Smooth muscle cell of the brain vasculature (primary cell): Measurements from ENCODE around the gene ARHGEF10L.
"Not testable (repeated sequence)": the region's sequence is repeated elsewhere in the genome, so short reads cannot be mapped to it uniquely, and the experiment has no call there.

Experiments
- DNase-seq: peaks from one replicate; pipeline ENCODE4 v3.0.0-alpha.2; 2012; ENCODE audit warnings: low read depth, low spot score

The ARHGEF10L gene

DNA sequence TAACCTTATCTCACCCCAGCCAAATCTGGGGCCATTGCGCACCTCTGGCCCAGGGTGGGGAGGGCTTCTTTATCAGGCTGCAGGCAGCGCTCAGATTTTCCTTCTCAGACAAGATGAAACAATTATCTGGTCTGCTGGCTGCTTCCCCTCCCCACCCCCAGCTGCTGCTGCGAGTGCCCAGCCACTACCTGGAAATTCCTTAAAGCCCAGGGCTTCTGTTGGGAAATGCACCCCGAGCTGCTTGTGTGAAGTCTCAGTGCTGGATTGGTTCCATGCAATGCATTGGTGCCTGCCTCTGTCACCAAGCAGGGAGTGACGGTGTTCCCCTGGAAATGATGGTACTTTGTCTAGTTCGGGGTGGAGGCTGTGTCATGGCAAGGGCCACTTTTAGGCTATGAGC is 197.1 kb downstream of the ARHGEF10L start:
- no peak for DNase-seq

GRCh38 chr1:17739050-17739449 is 199.6 kb downstream of the ARHGEF10L start:
- no peak for DNase-seq

DNA sequence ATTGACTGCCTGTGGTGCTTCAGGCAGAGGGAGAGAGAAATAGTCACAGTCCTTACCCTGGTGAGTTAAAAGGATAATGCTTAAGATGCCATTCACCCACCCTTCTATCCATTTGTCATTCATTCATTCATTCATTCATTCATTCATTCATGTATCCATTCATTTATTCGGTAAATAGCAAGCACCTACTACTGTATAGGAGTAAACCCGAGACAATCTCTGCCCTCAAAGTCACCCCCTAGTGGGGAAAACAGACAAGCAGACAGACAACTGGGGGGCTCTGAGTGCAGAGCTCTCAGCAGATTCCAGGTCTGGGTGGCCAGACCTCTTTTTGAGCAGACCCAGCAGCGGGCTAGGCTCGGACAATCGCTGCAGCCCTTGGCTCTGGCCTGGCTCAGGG is 201.6 kb downstream of the ARHGEF10L start:
- no peak for DNase-seq

DNA sequence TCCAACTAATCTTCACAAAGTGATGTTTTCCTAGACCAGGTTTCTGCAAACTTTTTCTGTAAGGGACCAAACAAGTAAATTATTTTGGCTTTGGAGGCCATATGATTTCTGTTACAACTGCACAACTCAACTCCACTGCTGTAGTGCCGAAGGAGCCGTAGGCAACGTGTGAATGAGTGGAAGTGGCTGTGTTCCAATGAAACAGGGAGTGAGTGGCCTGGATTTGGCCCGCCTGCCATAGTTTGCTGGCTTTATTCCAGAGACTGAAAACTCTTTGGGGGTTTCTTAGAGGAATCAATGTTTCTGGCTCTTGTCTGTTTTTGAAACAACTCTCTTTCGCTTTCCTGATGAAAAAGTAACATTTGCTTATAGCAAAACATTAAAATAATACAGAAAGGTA is 203.1 kb downstream of the ARHGEF10L start:
- DNase-seq, result no peak

GRCh38 chr1:17743008-17743647 is 203.6 kb downstream of the ARHGEF10L start:
- no peak for DNase-seq

DNA sequence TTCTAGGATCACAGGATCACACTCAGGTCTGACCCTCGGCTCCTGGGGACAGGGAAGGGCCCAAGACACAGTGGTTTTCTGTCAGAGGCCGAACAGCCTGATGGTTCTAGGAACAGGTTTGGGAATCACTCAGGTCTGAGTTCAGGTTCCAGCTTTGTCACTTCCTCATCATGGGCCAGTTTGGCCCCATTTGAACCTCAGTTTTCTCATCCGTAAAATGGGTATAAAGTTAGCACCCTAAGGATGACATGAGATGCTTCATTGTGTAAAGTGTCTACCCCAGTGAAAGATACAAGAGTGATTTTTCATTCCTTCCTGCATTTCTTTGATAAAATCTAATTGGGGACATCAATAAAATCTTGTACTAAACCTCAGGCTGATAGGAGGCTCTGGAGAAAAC is 204.4 kb downstream of the ARHGEF10L start:
- no peak for DNase-seq

GRCh38 chr1:17744666-17745478 is 205.4 kb downstream of the ARHGEF10L start:
- no peak for DNase-seq

- DNase-seq, result no peak
Observed at GRCh38 chr1:17745479-17745955, 206.0 kb downstream of the ARHGEF10L start.

- DNase-seq, result not testable (repeated sequence)
Observed at GRCh38 chr1:17746281-17746680, 206.8 kb downstream of the ARHGEF10L start.

GRCh38 chr1:17746920-17747319 is 207.4 kb downstream of the ARHGEF10L start:
- no peak for DNase-seq
